IPS-20b (cell line): ENCODE results near the gene FAAP20.

Source experiments
- H3K27ac ChIP-seq: one replicate; pipeline ENCODE4 v1.5.1; 2013; ENCODE audit warnings: low read length
- H3K27me3 ChIP-seq: 2 replicates; pipeline ENCODE4 v1.6.1; 2013; ENCODE audit warnings: mild to moderate bottlenecking, low read length, inconsistent platforms; ENCODE audit not compliant: insufficient read depth
- H3K36me3 ChIP-seq: 2 replicates; pipeline ENCODE4 v1.6.1; 2013; ENCODE audit warnings: low read depth, mild to moderate bottlenecking, inconsistent platforms, low read length, moderate library complexity; ENCODE audit not compliant: insufficient read depth
- H3K4me1 ChIP-seq: 2 replicates; pipeline ENCODE4 v1.6.1; 2013; ENCODE audit warnings: mild to moderate bottlenecking, control low read depth, inconsistent platforms, low read length, moderate library complexity; ENCODE audit not compliant: insufficient read depth
- H3K4me3 ChIP-seq: 2 replicates; pipeline ENCODE4 v1.5.1; 2013; ENCODE audit warnings: mild to moderate bottlenecking, low read length, inconsistent platforms
- H3K9ac ChIP-seq: 2 replicates; pipeline ENCODE4 v1.6.1; 2013; ENCODE audit warnings: low read depth, mild to moderate bottlenecking, inconsistent platforms, low read length, moderate library complexity
- H3K9me3 ChIP-seq: 2 replicates; pipeline ENCODE4 v1.6.1; 2013; ENCODE audit warnings: mild to moderate bottlenecking, low read depth, low read length, inconsistent platforms; ENCODE audit not compliant: insufficient read depth

FAAP20 gene

DNA sequence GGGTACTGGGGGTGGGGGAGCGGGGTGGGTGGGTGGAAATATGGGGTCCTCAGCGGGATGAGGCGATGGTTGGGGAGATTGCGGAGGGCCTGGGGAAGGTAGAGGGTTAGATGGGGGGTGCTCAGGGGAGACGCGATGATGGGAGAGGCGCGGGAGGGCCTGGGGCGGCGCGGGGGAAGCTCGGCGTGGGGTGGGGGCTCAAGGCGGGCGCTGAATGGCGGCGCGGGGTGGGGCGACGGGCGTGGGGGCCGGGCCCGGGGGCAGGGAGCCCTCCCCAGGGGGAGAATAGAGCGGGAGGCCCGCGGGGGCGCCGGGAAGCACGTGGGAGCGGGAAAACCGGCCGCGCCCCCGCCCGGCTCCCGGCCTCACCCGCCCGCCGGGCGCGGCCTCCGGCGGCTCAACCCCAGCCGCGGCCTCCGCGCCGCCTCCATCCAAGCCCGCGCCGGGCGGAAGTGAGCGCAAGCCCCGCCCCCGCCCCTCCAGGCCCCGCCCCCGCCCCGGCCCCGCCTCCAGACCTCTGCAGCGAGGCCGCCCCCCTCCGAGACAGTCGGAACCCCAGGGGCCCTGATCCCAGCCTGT, at the start of gene FAAP20:
TSS of gene FAAP20 (minus strand) at position 454 of the 579 bp plus-strand sequence. CDS start at position 431, 23 bp downstream.
- Histone ChIP-seq H3K27ac (peak within 1 kb of the TSS; percentile 12), H3K9ac (peak within 1 kb of the TSS; percentile 72; the same call in 1 of the 2 replicates), H3K9me3 (no peaks in the 10 kb centered on the region), H3K36me3 (peaks cover 14% of the 10 kb centered on the region; the same call in 1 of the 2 replicates), H3K27me3 (no peaks in the 10 kb centered on the region), H3K4me1 (no peaks in the 10 kb centered on the region; the same call in none of the 2 replicates), H3K4me3 (peak within 1 kb of the TSS; percentile 82)

DNA sequence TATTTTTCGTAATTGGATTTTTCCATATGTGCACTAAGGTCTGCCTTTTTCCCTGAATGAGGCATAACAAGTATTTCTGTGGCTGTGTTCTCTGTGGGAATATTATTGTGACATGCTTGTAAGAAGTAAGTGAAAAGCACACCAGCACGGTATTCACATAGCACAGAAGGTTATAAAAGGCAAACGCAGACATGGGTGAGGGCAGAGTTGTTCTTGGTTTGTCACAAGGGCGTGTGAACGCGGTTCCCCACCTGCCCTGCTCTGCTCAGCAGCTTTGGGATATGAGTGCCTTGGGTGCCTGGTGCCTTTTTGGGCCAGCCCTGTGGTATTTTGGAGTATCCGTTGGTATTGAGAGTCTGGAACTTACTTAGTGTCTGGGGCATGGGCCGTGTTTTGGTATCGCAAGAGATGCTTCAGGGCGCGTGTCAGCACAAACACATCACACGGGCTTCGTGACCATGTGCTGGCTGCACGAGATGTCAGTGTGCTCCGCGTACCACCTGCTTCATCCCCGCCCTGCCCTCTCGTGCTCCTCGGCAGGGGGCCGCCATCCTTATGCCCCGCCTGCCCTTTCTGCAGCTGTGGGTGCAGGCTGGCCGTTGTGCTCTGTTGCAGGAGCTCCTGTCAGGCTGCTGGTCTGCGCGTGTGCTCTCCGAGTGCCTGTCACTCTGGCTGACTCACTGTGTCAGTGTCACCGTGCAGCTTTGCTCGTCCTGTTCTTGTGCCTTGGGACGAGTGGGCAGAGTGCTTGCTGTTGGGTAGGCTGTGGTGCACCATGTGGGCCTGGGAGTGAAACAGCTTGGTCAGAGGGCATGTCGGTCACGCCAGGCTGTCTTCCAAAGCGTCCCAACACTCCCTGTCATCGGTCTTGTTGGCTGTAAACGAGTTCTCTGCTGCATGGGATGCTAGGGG, 48.5 kb upstream of the FAAP20 start:
- peaks cover 14% of the 10 kb centered on the region; the same call in 1 of the 2 replicates for H3K36me3 ChIP-seq
- no peak overlapping the region for H3K27ac ChIP-seq
- H3K9me3 ChIP-seq, result no peaks in the 10 kb centered on the region
- no peak overlapping the region for H3K9ac ChIP-seq
- no peaks in the 10 kb centered on the region for H3K27me3 ChIP-seq
- peaks cover 17% of the 10 kb centered on the region; the same call in 1 of the 2 replicates for H3K4me1 ChIP-seq
- H3K4me3 ChIP-seq, result no peak overlapping the region

DNA sequence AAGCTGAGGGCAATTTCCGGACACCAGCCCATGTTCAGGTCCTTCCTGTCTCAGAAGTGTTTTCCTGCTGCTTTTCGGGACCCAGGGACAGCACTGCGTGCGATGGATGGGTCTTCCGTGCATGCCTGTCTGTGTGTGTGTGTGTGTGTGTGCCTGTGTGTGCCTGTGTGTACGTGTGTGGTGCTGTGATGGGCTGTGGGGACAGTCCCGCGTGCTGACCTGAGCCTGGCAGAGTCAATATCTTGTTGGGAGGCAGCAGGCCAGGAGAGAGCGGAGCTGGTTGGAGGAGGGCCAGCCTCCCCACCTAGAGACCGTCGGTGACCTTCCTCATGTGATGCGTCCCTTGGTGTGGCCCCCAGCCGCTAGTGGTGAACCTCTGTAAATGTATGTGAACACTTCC, 47.2 kb upstream of the FAAP20 start:
- no peak overlapping the region for H3K27ac ChIP-seq
- no peaks in the 10 kb centered on the region for H3K27me3 ChIP-seq
- peaks cover 14% of the 10 kb centered on the region; the same call in 1 of the 2 replicates for H3K36me3 ChIP-seq
- no peaks in the 10 kb centered on the region for H3K9me3 ChIP-seq
- no peak overlapping the region for H3K9ac ChIP-seq
- H3K4me1 ChIP-seq, result peaks cover 8% of the 10 kb centered on the region; the same call in 1 of the 2 replicates
- no peak overlapping the region for H3K4me3 ChIP-seq

- H3K36me3 ChIP-seq, result peaks cover 14% of the 10 kb centered on the region; the same call in 1 of the 2 replicates
These were observed 45.9 kb upstream of the FAAP20 start for GRCh38 chr1:2240270-2241156.

DNA sequence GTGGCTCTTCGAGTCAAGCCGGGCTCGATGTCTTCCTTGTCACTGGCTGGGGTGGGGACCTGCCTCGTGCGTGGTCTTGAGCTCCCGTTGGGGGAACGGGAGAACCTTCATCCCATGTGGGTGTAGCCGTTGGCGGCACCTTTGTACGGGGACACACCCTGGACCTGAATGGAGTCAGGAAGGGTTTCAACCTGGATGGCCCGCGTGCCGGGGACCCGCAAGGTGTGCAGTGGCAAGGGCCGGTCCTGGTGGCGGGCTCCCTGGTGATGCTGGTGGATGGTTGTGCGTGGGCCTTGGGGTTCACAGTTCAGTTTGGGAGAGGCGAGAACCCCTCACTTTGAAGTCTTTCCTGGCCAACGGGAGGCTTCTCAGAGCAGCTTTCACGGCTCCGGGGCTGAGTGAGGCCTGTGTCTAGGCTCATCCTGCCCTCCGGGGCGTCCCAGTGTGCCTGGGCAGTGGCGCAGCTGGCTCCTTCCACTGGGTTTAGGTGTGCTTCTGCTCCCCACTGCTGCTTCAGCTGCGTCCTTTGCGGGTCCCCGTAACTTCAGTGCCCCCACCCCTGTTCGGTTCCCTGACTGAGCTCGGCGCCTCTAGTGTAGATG, 44.9 kb upstream of the FAAP20 start:
- H3K27ac ChIP-seq, result no peak overlapping the region
- no peaks in the 10 kb centered on the region for H3K4me1 ChIP-seq
- no peaks in the 10 kb centered on the region for H3K9me3 ChIP-seq
- peaks cover 14% of the 10 kb centered on the region; the same call in 1 of the 2 replicates for H3K36me3 ChIP-seq
- H3K27me3 ChIP-seq, result no peaks in the 10 kb centered on the region
- no peak overlapping the region for H3K4me3 ChIP-seq
- H3K9ac ChIP-seq, result no peak overlapping the region

More at GRCh38 chr1:2240270-2241156, 45.9 kb upstream of the FAAP20 start:
- no peak overlapping the region for H3K27ac ChIP-seq
- no peak overlapping the region for H3K9ac ChIP-seq
- no peaks in the 10 kb centered on the region for H3K27me3 ChIP-seq
- no peaks in the 10 kb centered on the region for H3K4me1 ChIP-seq
- H3K9me3 ChIP-seq, result no peaks in the 10 kb centered on the region
- H3K4me3 ChIP-seq, result no peak overlapping the region

GRCh38 chr1:2239013-2239370, 44.4 kb upstream of the FAAP20 start:
- no peaks in the 10 kb centered on the region for H3K4me1 ChIP-seq
- H3K36me3 ChIP-seq, result peaks cover 14% of the 10 kb centered on the region; the same call in 1 of the 2 replicates
- H3K27me3 ChIP-seq, result no peaks in the 10 kb centered on the region
- no peak overlapping the region for H3K4me3 ChIP-seq
- H3K27ac ChIP-seq, result no peak overlapping the region
- no peak overlapping the region for H3K9ac ChIP-seq
- H3K9me3 ChIP-seq, result no peaks in the 10 kb centered on the region

- no peak overlapping the region for H3K4me3 ChIP-seq
- H3K27me3 ChIP-seq, result no peaks in the 10 kb centered on the region
- H3K4me1 ChIP-seq, result 0 out of 2 replicates have a peak, but pooled peaks cover 3% of the 10 kb centered on the region
- no peak overlapping the region for H3K27ac ChIP-seq
- H3K36me3 ChIP-seq, result peaks cover 14% of the 10 kb centered on the region; the same call in 1 of the 2 replicates
- H3K9me3 ChIP-seq, result no peaks in the 10 kb centered on the region
- no peak overlapping the region for H3K9ac ChIP-seq
These were observed 43.9 kb upstream of the FAAP20 start for GRCh38 chr1:2238361-2239012.

GRCh38 chr1:2237773-2238172, 43.2 kb upstream of the FAAP20 start:
- Histone ChIP-seq H3K4me1 (0 out of 2 replicates have a peak, but pooled peaks cover 6% of the 10 kb centered on the region), H3K36me3 (peaks cover 14% of the 10 kb centered on the region; the same call in 1 of the 2 replicates), H3K9me3 (no peaks in the 10 kb centered on the region), H3K9ac (no peak overlapping the region), H3K27ac (no peak overlapping the region), H3K27me3 (no peaks in the 10 kb centered on the region), H3K4me3 (no peak overlapping the region)

DNA sequence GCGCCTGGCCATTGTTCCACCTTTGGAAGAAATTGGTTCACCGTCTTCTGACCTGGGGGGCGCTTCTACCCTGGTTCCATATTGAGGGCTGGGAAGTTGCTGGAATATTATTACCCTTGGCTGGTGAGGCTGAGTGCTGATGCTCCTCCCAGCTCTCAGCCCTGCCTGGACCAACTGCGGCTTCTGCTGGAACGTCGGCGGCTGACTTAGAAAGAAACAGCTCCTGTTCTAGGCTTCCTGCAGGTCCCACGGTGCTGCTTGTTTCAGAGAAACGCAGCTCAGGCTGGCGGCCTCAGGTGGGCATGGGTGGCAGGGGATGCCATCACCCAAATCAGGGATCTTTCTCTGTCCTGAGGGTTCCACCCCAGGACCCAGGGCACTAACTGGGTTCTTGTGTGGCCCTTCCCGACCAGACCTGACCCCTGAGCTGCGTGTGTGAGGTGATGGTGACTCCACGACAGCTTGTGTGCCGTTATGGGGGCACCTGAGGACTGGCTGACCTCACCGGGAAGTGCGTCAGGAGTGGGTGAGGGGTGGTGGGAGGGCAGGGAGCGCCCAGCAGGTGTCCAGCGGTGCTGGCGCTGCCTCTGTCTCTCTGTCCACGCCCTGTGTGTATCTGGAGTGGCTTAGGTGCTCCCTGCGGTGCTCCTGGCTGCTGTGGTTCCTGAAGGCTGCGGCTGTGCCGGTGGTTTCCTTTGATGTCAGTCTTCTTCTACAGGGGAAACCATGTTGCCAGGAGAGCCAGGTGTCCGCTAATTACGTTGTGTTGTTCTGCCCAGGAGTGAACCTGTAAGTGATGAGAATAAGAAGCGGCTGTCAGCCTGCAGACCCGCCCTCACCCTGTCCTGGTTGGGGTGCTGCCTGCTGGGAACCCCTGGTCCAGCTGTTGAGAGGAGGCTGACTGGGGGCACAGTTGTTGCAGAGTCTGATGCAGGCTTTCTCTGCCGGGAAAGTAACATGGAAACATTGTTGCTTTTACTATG, 42.4 kb upstream of the FAAP20 start:
- H3K36me3 ChIP-seq, result peaks cover 9% of the 10 kb centered on the region; the same call in 1 of the 2 replicates

More for the DNA sequence above, 42.4 kb upstream of the FAAP20 start:
- Histone ChIP-seq H3K4me3 (no peak overlapping the region), H3K27me3 (no peaks in the 10 kb centered on the region), H3K4me1 (0 out of 2 replicates have a peak, but pooled peaks cover 6% of the 10 kb centered on the region), H3K9me3 (no peaks in the 10 kb centered on the region), H3K9ac (no peak overlapping the region), H3K27ac (no peak overlapping the region)
